Calu3 (cell line): ENCODE results near the gene DDAH1. TPM values are rescaled to one million over a fixed set of nuclear protein-coding genes. Genes with fewer than 3 reads are reported as not detected.

Source experiments
- BruUV-seq: library from RNA; stranded (reverse); fragments of 400-500 nt; replicated peaks from 2 replicates; lab custom pipeline; 2021; lab: Mats Ljungman, UMichigan
- CTCF ChIA-PET: fragments of 300-600 bp; sonication (Branson Sonifier 250); formaldehyde crosslinking; loops from one replicate; lab custom pipeline; 2022; ENCODE audit warnings: antibody characterized with exemption; lab: Charles Lee
- DNase-seq: peaks from one replicate; pipeline ENCODE4 v3.0.0; 2022
- H3K27ac Mint-ChIP-seq: one replicate; pipeline ENCODE4 v1.8.0; 2022; ENCODE audit warnings: mixed read lengths; ENCODE audit not compliant: unreplicated experiment
- H3K27me3 Mint-ChIP-seq: one replicate; pipeline ENCODE4 v1.8.0; 2022; ENCODE audit warnings: mixed read lengths; ENCODE audit not compliant: unreplicated experiment
- H3K36me3 Mint-ChIP-seq: one replicate; pipeline ENCODE4 v1.8.0; 2022; ENCODE audit warnings: mild to moderate bottlenecking, moderate library complexity, mixed read lengths; ENCODE audit not compliant: insufficient read depth, unreplicated experiment
- H3K4me1 Mint-ChIP-seq: one replicate; pipeline ENCODE4 v1.8.0; 2022; ENCODE audit warnings: mild to moderate bottlenecking, low read depth, mixed read lengths; ENCODE audit not compliant: unreplicated experiment
- H3K4me3 Mint-ChIP-seq: one replicate; pipeline ENCODE4 v1.8.0; 2022; ENCODE audit warnings: mild to moderate bottlenecking, low read depth, moderate library complexity, mixed read lengths; ENCODE audit not compliant: unreplicated experiment
- H3K9me3 Mint-ChIP-seq: one replicate; pipeline ENCODE4 v1.8.0; 2022; ENCODE audit warnings: low read depth, mixed read lengths; ENCODE audit not compliant: unreplicated experiment
- intact Hi-C: fragments of 100-400 bp; cut with micrococcal nuclease; formaldehyde crosslinking; loops from one replicate; pipeline ENCODE4 v1.10.0; 2022; ENCODE audit not compliant: unreplicated experiment
- total RNA-seq: library from RNA; stranded (reverse); gene quantifications from 2 replicates; pipeline ENCODE4 v1.2.3, GENCODE V29; 2022
- TF ChIP-seq, protein P1 (sequence below): fragments of 200-600 bp; IDR thresholded peaks from one replicate; pipeline ENCODE4 v1.8.0; 2022; ENCODE audit warnings: antibody characterized with exemption; ENCODE audit not compliant: unreplicated experiment

DDAH1 gene
- total RNA-seq, 1 experiment from 2014 or later: 84.1 TPM

DNA sequence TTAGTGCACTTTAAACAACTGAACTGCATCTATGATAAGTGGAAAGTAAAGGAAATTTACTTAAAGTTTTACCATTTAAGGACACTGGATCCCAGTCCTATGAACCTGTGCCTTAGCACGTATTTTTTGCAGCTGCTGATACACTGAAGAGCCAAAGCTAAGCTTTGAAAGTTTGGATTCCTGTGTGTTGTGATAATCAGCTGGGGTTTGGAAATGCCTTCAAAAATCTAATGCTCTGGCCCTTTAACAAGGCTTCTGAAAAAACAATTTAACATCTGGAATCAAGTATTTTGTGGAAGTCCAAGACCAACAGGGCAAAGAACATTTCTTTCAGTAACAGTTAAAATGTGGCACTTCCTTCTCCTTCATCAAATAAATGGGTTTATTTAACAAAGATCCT is 51.8 kb downstream of the DDAH1 start:
- CTCF ChIA-PET: interaction anchor here (1.8 kb wide), 1 partner anchor 38 kb away, joined by 3 read pairs; no protein-coding TSS in a partner anchor
- DNase-seq: no peak
- TF ChIP-seq, protein P1, sequence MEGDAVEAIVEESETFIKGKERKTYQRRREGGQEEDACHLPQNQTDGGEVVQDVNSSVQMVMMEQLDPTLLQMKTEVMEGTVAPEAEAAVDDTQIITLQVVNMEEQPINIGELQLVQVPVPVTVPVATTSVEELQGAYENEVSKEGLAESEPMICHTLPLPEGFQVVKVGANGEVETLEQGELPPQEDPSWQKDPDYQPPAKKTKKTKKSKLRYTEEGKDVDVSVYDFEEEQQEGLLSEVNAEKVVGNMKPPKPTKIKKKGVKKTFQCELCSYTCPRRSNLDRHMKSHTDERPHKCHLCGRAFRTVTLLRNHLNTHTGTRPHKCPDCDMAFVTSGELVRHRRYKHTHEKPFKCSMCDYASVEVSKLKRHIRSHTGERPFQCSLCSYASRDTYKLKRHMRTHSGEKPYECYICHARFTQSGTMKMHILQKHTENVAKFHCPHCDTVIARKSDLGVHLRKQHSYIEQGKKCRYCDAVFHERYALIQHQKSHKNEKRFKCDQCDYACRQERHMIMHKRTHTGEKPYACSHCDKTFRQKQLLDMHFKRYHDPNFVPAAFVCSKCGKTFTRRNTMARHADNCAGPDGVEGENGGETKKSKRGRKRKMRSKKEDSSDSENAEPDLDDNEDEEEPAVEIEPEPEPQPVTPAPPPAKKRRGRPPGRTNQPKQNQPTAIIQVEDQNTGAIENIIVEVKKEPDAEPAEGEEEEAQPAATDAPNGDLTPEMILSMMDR: no peak
- H3K36me3 Mint-ChIP-seq: no peaks in the 10 kb centered on the region
- no peaks in the 10 kb centered on the region for H3K27me3 Mint-ChIP-seq
- no peaks in the 10 kb centered on the region for H3K9me3 Mint-ChIP-seq
- intact Hi-C loops: no loop called here
- BruUV-seq: no TSS peak
- no peak overlapping the region for H3K4me3 Mint-ChIP-seq
- H3K27ac Mint-ChIP-seq: no peak overlapping the region
- H3K4me1 Mint-ChIP-seq: peaks cover 48% of the 10 kb centered on the region

DNA sequence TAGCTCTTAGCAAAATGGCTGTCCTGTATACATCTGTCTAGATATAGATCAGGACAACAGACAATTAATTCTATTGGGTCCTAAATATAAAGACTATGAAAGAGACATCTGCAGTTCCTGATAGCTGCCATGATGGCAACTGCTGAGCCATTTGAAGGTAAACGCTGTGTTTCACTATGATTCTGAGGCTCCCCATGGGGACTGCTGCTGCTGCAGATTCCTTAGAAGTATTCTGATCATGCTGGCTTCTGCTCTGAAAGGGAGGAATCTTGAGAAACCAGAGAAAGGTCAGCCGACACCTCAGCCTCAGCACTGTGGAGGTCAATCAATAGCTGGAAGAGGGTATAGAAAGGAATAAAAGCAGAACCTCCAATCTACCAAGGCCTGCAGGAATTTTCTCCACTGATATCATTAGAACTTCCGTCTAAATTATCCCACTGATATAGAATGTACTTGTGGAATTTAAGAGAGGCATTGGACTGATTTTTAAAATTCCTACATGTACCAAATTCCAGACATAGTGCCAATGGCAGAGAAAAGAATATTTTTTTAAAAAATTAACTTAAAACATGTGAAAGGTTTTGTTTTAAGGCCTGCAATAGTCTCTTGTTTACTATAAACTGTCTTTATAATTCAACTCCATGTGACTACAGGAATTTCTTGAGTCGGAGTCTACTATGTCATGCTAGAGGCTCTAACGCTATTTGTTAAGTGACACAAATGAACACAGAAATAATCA is 53.2 kb downstream of the DDAH1 start:
- TF ChIP-seq, protein P1: no peak
- no TSS peak for BruUV-seq
- CTCF ChIA-PET: no interaction called here
- no peak overlapping the region for H3K4me3 Mint-ChIP-seq
- H3K9me3 Mint-ChIP-seq: no peaks in the 10 kb centered on the region
- peaks cover 61% of the 10 kb centered on the region for H3K4me1 Mint-ChIP-seq
- intact Hi-C loops: no loop called here
- no peaks in the 10 kb centered on the region for H3K27me3 Mint-ChIP-seq
- H3K36me3 Mint-ChIP-seq: no peaks in the 10 kb centered on the region
- no peak for DNase-seq
- H3K27ac Mint-ChIP-seq: no peak overlapping the region

DNA sequence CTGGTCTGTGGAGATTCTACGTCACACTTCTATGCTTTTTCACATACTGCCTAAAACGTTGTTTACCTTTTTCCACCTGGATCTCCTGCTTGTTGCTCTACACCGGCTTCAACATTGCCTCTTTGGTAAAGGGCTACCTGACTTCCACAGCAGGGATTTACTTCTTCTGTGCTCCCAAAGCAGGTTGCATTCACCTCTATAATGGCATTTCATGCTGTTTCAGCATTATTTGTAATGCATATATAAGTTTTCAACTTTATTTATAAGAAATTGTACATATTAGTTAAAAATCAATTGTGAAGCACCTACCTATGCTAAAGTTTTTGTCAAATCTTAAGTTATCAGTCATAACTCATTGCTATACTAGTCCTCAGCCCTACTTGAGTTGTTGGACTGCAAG is 55.4 kb downstream of the DDAH1 start:
- DNase-seq: no peak
- Mint-ChIP-seq H3K9me3 (no peaks in the 10 kb centered on the region), H3K27me3 (no peaks in the 10 kb centered on the region), H3K36me3 (no peaks in the 10 kb centered on the region), H3K4me1 (peaks cover 73% of the 10 kb centered on the region), H3K27ac (peak overlapping the region; percentile 2), H3K4me3 (no peak overlapping the region)
- TF ChIP-seq, protein P1: no peak
- no TSS peak for BruUV-seq
- intact Hi-C loops: no loop called here
- CTCF ChIA-PET: interaction anchor here (1.0 kb wide), 1 partner anchor 101 kb away, joined by 3 read pairs; no protein-coding TSS in a partner anchor

DNA sequence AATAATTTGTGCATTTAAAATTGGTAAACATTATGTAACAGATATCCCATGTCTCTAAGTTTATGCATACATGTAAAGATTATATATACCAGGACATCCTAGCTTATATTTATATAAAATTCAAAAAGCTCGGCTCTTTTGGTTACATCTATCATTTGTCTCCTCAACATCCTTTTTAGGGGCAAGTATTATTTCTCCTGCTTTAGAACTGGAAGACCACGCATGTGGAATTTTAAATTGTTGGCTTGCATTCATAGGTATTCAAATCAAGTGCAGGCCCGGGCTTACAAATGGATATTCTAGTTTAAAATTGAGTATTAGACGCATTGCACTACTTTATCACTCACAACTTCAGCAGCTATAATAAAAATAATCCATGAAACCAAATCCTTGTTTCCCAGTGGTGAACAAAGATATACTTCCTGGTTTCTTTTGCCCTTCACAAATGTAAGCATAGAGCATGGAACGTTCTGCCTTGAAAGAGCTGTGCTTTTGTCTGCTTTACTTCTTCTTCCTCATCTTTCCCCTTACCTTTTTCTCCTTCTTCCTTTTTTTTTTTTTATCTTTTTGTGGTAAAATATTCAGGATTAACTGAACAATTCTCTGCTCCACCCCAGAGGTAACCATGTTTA is 57.1 kb downstream of the DDAH1 start:
- no TSS peak for BruUV-seq
- intact Hi-C loops: no loop called here
- peak overlapping the region; percentile 45 for H3K27ac Mint-ChIP-seq

More for the DNA sequence above, 57.1 kb downstream of the DDAH1 start:
- Mint-ChIP-seq H3K4me1 (peaks cover 65% of the 10 kb centered on the region), H3K27me3 (no peaks in the 10 kb centered on the region), H3K36me3 (no peaks in the 10 kb centered on the region), H3K4me3 (no peak overlapping the region), H3K9me3 (no peaks in the 10 kb centered on the region)
- TF ChIP-seq, protein P1: no peak
- CTCF ChIA-PET: interaction anchor here (0.7 to 3.3 kb wide), 6 partner anchors 9 to 64 kb away, joined by 3 to 15 read pairs (median 6); partner anchors contain the start of gene DDAH1
- DNase-seq: no peak
